ENCODE data around the gene LIG1. TPM values are rescaled to one million over a fixed set of nuclear protein-coding genes. Genes with fewer than 3 reads are reported as not detected.

Gene LIG1
- 44.2 TPM for total RNA-seq

GRCh38 chr19:48169939-48170803 lies at the start of gene LIG1, which contains the start of gene ZSWIM9:
Gene LIG1, minus strand, starts transcription at chr19:48170344. Its CDS starts 4,778 bp downstream, at chr19:48165566.
Gene ZSWIM9, plus strand, starts transcription at chr19:48170680. Its CDS starts 1,123 bp downstream, at chr19:48171803.

GRCh38 chr19:48110350-48110966 lies 59.7 kb downstream of the LIG1 start, which contains the start of gene PLA2G4C:
Gene PLA2G4C, minus strand, starts transcription at chr19:48110817. Its CDS starts 4,288 bp downstream, at chr19:48106529.

Other genes starting within 250 kb of the LIG1 start
- 1.6 TPM for gene BSPH1, start 178.2 kb downstream of the LIG1 start, total RNA-seq
- 1.5 TPM for gene ELSPBP1, start 175.7 kb downstream of the LIG1 start, total RNA-seq
- gene CABP5, start 126.3 kb downstream of the LIG1 start, total RNA-seq = 43.1 TPM
- 42.7 TPM for gene PLA2G4C, start 59.5 kb downstream of the LIG1 start, total RNA-seq
- gene ZSWIM9, start 336 bp upstream of the LIG1 start, total RNA-seq = 6.2 TPM
- 78.3 TPM for gene CARD8, start 85.6 kb upstream of the LIG1 start, total RNA-seq
- gene ZNF114, start 99.7 kb upstream of the LIG1 start, total RNA-seq = 5.1 TPM
- gene EMP3, start 155.2 kb upstream of the LIG1 start, total RNA-seq = 17.3 TPM
- gene TMEM143, start 193.6 kb upstream of the LIG1 start, total RNA-seq = 2.8 TPM
- gene SYNGR4, start 194.0 kb upstream of the LIG1 start, total RNA-seq = not detected
- 72.3 TPM for gene KDELR1, start 221.2 kb upstream of the LIG1 start, total RNA-seq
- 4.3 TPM for gene GRIN2D, start 223.3 kb upstream of the LIG1 start, total RNA-seq

All from camera-type eye (tissue), 1 donor.